Neural progenitor cell (in vitro differentiated cells): ENCODE results near the gene COL6A6.

ENCODE experiments used
- EZH2 ChIP-seq: fragments of 200-600 bp; sonication (generic); IDR thresholded peaks from 2 replicates; pipeline ENCODE4 v1.6.1; 2017; ENCODE audit warnings: antibody characterized with exemption, mild to moderate bottlenecking, moderate library complexity
- EZH2phosphoT487 ChIP-seq: fragments of 200-600 bp; sonication (generic); IDR thresholded peaks from 2 replicates; pipeline ENCODE4 v1.6.1; 2017; ENCODE audit warnings: antibody characterized with exemption
- TF ChIP-seq, protein P1 (sequence below): fragments of 200-600 bp; sonication (generic); IDR thresholded peaks from 2 replicates; pipeline ENCODE4 v1.5.1; 2017; ENCODE audit warnings: antibody characterized with exemption, mild to moderate bottlenecking

DNA sequence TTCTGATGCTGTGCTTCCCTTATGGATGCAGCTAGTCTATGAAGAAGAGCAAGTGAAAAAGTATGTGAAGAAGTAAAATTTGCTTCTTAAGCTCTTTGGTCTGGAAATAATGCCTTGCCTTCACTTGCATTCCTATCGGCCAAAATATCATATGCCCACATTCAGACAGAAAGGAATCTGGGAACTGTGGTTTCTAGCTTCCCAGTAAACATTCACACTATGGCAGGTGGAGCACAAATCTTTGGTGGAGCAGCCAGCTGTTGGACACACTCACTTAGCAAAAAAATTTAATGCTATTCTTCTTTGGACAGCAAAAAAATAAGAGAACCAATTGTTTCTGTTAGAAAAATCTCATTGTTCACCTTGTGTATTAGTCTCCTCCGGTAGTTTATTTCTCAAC is 12.3 kb upstream of the COL6A6 start:
- TF ChIP-seq EZH2 (no peak), EZH2phosphoT487 (no peak)
- TF ChIP-seq, protein P1, sequence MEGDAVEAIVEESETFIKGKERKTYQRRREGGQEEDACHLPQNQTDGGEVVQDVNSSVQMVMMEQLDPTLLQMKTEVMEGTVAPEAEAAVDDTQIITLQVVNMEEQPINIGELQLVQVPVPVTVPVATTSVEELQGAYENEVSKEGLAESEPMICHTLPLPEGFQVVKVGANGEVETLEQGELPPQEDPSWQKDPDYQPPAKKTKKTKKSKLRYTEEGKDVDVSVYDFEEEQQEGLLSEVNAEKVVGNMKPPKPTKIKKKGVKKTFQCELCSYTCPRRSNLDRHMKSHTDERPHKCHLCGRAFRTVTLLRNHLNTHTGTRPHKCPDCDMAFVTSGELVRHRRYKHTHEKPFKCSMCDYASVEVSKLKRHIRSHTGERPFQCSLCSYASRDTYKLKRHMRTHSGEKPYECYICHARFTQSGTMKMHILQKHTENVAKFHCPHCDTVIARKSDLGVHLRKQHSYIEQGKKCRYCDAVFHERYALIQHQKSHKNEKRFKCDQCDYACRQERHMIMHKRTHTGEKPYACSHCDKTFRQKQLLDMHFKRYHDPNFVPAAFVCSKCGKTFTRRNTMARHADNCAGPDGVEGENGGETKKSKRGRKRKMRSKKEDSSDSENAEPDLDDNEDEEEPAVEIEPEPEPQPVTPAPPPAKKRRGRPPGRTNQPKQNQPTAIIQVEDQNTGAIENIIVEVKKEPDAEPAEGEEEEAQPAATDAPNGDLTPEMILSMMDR, result no peak
